Measurements from ENCODE around the gene KIF25.

Gene KIF25, protein sequence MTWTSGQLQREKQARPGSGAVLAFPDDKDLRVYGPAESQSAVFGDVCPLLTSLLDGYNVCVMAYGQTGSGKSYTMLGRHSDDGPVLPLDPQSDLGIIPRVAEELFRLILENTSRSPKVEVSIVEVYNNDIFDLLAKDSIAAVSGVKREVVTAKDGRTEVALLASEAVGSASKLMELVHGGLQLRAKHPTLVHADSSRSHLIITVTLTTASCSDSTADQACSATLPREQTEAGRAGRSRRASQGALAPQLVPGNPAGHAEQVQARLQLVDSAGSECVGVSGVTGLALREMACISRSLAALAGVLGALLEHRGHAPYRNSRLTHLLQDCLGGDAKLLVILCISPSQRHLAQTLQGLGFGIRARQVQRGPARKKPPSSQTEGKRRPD

GRCh38 chr6:167997642-167998041 is at the start of gene KIF25:
Gene KIF25, plus strand, starts transcription at chr6:167997671. Its CDS starts 31,915 bp downstream, at chr6:168029586.
- no peak for FAIRE-seq

DNA sequence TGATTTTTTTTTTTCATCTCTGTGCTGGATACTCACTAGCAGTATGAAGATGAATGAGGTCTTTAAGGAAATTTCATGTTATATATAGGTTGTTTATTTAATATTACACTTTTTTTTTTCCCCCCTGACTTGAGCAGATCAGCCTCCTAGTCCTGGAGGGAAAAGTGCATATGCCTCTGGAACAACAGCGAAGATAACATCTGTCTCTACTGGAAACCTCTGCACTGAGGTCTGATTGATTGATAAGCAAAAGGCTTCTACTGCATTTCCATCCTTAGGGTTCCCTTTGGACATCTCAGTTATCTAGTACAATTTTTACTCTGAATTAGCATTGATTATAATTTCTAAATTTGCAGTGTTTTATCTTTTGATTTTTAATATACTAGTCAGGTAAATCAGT is 49.8 kb upstream of the KIF25 start:
- FAIRE-seq, result no peak

DNA sequence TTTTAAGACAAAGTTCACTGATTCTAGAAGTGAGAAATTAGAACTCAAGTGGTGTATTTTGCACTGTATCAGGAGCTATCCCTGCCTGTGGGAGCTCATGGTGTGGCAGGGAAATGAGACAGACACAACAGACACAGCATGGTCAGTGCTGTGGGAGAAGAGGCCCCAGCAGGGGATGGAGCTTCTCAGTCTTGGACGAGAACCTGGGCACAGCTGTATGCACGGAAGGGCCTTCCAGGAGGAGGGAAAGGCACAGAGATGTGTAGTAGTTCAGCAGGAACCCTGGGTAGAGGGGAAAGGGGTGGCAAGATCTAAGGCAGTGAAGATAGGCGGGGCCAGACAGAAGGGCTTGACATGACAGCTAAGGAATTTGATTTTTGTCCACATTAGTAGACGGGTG is 48.8 kb upstream of the KIF25 start:
- no peak for FAIRE-seq

GRCh38 chr6:167949121-167949684 is 48.3 kb upstream of the KIF25 start:
- no peak for FAIRE-seq

DNA sequence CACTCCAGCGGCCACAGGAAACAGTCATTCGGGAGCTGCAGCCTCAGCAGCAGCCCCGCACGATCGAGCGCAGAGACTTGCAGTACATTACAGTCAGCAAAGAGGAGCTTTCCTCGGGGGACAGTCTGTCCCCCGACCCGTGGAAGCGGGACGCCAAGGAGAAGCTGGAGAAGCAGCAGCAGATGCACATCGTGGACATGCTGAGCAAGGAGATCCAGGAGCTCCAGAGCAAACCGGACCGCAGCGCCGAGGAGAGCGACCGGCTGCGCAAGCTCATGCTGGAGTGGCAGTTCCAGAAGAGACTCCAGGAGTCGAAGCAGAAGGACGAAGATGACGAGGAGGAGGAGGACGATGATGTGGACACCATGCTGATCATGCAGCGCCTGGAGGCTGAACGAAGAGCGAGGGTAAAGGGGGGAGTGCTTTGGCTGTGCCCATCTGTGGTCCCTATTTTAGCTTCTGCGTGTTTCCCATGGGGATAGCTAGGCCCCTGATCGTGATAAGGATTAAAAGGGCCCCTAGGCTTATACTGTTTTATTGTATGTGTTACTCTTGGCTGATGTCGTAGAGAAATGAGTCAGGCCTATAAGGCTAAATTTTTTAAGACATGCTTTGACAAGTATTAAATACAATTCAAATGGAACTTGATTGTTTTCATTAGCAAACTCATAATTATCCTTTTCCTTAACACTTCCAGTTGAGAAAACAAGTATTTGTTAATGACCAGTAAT is 45.5 kb upstream of the KIF25 start:
- FAIRE-seq, result no peak

DNA sequence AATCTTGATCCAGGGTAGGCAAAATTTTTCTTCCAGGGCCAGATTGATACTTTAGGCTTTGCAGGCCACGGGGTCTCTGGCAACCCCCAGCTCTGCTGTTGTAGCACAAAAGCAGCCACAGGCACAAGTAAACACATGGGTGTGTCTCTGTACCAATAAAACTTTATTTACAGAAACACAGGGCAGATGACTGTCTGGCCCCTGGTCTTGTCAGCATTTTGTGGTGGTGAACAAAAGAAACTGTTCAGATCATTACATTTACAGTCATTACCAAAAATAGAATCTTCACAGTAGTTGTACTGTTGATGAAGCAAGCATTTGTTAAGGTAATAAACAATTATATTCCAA is 45.0 kb upstream of the KIF25 start:
- FAIRE-seq, result no peak

GRCh38 chr6:167953551-167953950 is 43.9 kb upstream of the KIF25 start:
- no peak for FAIRE-seq

- no peak for FAIRE-seq
These were observed 43.3 kb upstream of the KIF25 start for GRCh38 chr6:167954151-167954550.

DNA sequence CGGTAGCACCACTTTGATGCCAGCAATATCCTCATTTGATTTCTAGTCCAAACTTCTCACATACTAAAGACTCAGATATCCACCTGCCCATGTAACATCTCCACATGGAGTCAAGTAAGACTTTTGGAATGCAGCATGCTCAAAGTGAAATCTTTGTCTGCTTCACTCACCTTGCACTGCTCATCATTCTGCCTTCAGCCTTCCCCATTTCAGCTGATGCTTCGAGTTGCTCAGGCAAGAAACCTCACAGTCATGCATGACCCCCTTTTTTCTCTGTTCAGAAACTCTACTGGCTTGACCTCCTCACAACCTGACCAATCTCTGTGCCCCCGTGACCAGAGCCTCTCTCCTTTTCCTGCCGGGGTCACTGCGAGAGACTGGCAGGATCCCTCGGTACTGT is 41.0 kb upstream of the KIF25 start:
- no peak for FAIRE-seq

- no peak for FAIRE-seq
These were observed 40.4 kb upstream of the KIF25 start for GRCh38 chr6:167956983-167957492.

DNA sequence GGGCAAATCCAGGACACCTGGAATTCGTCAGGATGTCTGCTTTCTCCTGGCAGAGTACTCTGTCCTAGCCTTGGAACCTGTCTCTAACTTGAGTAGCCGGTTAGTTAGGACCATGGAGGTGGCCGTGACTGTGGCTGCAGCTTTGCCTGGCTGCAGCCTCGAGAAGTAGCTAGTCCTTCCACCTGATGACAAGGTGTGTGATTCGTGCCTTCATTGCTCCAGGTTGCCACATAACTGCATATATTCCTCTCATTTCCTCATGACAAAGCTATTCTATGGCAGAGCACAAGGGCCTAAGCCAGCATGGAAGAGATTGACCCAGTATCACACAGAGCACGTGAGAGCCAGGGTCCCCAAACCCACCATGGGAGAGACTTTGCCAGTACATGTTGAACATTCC is 39.8 kb upstream of the KIF25 start:
- FAIRE-seq, result no peak

- FAIRE-seq, result no peak
These were observed 36.9 kb upstream of the KIF25 start for GRCh38 chr6:167960579-167960978.

DNA sequence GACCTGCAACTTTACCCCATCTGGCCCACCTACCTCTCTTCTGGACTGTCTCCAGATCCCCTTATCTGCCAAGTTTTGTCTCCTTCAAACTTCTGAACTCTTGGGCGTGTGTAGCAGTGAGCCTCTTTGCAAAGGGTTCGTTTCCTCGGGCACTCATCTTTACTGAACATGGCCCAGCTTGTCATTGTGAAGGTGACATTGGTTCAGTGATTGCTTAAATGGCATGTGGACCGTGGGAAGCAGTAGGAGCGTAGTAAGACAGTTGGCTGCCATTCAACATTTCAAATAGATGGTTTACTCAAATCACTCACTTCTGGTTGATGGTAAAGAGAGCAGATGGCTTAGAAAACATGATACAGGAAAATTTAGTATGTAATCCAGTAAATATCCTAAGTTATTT is 34.8 kb upstream of the KIF25 start:
- FAIRE-seq, result no peak

DNA sequence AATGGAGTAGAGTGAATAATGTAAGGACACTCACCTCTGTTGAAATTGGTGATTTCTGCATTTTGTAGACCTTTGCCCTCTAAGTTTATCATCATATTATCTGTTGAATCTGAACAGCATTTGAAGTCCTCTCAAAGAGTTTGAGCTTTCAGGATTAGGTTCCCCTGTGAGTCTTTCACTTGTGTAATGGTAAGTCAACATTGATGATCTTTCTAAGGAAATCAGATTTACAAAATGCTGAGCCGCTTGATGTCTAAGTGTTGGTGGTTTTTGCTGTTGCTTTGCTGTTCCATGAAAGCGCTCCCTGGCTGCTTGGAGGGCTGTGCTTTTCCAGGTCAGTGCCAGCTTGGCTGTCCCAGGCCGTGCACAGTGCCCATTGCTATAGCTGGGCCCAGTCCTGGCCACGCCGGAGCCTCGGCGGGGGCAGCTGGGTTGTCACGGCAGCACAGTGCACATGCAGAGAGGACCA is 33.8 kb upstream of the KIF25 start:
- FAIRE-seq, result no peak

DNA sequence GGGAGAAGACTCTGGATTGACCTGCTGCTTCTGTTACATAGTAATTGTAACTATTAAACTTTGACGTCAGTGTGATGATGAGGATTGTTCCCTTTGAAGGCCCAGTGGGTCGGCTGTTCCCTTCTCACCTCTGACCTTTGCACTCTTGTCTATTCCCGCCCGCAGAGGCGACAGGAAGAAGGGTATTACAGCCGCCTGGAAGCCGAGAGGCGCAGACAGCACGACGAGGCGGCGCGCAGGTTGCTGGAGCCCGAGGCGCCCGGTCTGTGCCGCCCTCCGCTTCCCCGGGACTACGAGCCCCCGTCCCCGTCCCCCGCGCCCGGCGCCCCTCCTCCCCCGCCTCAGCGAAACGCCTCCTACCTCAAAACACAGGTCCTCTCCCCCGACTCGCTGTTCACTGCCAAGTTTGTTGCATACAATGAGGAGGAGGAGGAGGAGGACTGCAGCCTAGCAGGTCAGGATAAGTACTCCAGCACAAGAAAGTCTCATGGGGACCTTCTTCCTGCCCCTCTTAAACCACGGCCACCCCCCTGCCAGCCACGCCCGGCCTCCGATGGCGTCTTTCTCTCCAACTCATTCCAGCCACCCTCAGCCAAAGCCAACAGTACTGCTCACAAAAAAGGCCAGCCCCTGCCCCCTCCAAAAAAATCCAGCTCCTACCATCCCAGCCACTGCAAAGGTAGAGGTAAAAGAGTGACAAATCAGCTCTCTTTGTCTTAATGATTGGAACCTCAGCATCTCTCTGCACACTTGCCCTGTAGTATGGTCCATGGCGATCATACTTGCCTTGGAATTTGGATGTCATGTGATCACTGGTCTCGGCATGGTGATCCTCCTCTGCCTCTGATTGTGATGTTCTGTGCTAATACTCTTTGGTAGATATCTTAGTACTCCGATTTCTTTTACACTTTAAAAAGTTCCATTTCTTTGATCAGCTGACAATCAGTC is 31.6 kb upstream of the KIF25 start:
- no peak for FAIRE-seq

DNA sequence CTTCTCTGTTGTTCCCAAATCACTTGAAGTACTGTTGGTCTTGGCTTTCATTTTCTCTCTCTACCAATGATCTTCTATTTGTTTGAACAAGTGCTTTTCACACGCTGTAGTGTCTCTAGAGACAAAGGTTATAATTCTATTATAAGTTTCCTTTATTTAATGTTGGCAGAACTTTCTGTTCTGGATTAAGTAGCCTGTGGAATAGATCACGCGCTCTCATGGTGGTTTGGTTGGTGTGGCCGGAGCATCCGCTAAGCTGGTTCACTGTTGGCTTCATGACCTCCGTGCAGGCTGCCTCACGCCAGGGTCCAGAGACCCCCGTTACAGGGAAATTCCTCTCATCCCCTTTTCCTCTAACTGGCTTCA is 30.9 kb upstream of the KIF25 start:
- FAIRE-seq, result no peak

GRCh38 chr6:167968091-167968490 is 29.4 kb upstream of the KIF25 start:
- no peak for FAIRE-seq

DNA sequence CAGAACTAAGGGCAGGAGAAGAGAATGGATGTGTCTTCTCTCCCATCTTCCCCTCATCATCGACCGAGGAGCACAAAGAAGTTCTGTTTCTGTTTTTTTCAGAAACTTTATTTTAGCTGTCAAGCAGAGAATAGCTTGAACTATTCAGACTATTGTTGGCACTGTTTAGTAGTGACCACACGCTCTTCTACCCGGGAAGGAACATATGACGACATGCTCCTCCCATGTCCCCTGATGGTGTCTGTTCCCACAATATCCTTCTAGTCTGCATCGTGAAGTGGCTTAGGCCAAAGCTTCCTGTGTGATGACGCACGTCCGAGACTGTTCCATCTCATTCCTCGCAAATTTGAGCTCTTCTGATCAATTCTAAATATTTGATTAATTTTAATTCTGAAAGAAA is 27.2 kb upstream of the KIF25 start:
- FAIRE-seq, result no peak

DNA sequence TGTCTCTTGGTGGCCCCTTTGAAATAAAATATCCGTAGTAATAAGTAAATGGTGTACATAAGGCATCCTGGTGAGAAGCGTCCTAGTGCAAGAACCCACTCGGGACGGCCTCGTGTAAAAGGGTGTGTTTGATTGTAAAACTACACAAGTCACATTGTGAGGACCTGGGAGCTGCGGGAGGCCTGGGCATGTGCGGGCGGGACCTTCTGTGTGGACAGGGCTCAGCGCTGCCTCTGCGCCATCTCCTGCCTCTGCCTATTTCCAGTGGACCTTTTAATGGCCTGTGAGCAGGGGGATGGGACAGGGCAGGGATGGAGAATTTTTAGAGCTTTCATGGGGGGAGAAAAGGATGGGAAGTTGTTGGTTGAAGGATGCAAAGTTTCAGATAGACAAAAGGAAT is 25.3 kb upstream of the KIF25 start:
- no peak for FAIRE-seq

- no peak for FAIRE-seq
These were observed 24.2 kb upstream of the KIF25 start for GRCh38 chr6:167973148-167973885.

DNA sequence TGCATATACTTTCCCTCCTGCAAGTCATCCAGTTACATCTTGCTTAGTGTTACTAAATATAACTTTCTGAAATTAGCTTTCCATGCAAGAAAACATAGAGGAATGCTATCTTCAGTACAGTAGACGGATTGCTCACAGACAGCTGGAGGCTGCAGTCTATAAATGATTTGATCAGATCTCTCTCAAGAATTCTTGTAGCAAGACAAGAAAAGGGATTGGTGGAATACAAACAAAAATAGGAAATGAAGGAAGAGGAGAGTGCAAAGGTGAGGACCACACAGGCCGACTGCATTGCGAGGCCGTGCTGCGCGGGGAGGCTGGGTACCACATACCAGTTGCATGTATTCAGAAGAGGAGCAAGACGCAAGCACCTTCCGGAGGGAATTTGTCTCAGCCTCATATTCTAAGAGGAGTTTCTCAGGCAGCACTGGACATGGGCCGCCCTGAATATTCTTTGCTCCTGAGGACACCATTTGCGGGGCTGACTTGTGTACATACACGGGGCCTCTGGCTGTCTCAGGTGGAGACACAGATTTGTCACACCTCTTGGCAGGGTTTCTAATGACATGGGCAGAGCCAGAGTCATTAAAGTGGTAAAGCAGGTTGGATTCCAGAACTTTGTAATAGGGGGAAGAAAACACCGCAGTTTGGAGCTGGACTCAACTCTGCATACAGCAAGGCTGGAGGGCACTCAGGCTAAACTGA is 22.7 kb upstream of the KIF25 start:
- FAIRE-seq, result no peak

All from TTC549 (cell line).